ENCODE data around the gene TPRG1L.

The TPRG1L gene

DNA sequence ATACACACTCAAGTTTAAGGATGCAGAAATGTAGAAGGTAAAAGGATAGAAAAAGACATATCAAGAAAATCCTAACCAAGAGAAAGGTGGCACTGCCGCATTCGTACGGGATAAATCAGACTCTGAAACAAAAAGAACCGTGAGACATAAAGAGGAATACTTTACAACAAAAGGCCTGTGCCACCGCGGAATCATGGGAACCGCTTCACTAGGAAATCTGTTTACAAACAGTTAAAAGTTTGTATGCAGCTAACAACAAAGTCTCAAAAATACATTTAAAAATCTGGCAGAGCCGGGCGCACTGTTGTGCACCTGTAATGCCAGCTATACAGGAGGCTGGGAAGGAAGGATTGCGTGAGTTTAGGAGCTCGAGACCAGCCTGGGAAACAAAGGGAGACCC is 17.0 kb downstream of the TPRG1L start:
- DNase-seq (ENCODE audit: extremely low read depth in 1 of 2, low read depth in 1 of 2): no peak

DNA sequence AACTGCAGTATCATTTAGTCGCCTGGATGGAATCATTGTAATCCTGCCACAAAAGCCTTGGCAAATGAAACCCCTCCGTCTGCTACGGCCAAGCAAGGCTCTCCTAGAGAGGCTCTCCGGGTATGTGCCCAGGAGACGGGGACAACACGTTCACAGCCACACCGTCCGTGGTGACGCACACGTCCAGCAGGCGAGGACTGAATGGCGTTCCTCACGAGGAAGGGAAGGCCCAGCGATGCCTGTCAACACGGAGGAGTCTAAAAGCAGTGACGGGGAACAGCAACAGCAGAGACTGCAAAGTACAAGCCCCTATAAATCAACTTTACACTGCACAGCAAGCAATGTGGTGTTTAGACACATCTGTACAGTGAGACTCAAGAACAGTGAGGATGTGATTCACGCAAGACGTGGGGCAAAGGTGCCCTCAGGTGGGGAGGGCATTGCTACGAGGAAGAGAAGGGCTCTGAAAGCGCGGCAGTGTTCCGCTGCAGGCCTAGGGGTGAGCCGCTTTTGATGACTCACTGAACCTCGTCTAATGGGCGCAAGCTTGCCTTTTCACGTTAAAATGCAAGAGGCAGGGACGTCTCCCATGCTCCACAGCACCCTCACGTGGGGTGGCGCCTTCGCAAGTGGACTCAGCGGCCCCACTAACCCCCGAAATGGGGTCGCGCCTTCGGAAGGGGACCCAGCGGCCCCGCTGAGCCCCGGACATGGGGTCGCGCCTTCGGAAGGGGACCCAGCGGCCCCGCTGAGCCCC is 18.3 kb downstream of the TPRG1L start:
- no peak for DNase-seq (ENCODE audit: extremely low read depth in 1 of 2, low read depth in 1 of 2)

DNA sequence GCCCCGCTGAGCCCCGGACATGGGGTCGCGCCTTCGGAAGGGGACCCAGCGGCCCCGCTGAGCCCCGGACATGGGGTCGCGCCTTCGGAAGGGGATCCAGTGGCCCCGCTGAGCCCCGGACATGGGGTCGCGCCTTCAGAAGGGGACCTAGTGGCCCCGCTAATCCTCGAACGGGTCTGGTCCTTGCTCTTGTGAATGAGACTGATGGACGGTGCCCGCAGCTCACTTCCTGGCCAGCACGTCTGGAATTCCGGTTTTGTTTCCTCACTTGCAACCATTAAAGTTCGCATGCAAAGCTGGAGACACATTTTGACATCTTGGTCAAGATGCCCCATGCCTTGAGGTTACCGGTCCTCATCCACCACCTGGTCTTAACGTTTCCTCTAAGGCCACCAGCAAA is 19.5 kb downstream of the TPRG1L start:
- no peak for DNase-seq (ENCODE audit: extremely low read depth in 1 of 2, low read depth in 1 of 2)

DNA sequence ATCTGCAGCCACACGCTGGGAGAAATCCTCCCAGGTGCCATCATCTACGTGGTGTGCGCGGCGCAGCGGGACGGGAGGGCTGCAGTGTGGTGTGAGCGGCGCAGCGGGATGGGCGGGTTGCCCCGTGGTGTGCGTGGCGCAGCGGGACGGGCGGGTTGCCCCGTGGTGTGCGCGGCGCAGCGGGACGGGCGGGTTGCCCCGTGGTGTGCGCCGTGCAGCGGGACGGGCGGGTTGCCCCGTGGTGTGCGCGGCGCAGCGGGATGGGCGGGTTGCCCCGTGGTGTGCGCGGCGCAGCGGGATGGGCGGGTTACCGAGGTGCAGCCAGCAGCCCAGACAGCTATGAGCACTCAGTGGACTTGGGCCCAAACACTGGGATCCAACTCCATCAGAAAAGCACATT is 20.4 kb downstream of the TPRG1L start:
- no peak for DNase-seq (ENCODE audit: extremely low read depth in 1 of 2, low read depth in 1 of 2)

DNA sequence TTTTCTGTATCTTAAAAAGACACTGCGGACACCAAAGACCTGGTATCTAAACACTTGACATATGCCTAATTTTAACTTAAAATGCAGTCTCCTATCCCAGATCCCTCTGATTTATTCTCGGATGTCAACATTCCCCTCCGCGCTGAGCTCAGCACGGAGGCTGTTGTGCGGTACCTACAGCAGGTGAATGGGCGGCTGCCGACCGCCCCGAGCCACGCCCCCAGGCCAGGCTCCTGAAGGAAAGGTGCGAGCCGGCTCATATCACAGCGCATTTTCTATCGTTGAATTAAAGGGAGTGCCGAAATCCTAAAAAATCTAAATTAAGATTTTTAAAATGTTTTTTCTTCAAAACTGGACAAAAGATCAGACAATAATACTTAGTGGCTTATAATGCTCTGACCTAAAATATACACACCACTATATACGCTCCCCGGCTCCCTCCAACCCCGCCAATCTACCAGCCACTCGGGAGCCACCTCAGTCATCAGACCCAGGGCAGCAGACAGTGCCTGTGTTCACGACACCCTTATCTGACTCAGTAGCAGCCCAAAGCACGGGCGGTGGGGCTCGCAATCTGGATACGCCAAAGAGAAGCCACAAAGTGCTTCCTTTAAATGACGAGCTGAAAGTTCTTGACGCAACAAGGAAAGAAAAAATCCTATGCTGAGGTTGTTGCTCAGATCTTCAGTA is 21.0 kb downstream of the TPRG1L start:
- no peak for DNase-seq (ENCODE audit: extremely low read depth in 1 of 2, low read depth in 1 of 2)

DNA sequence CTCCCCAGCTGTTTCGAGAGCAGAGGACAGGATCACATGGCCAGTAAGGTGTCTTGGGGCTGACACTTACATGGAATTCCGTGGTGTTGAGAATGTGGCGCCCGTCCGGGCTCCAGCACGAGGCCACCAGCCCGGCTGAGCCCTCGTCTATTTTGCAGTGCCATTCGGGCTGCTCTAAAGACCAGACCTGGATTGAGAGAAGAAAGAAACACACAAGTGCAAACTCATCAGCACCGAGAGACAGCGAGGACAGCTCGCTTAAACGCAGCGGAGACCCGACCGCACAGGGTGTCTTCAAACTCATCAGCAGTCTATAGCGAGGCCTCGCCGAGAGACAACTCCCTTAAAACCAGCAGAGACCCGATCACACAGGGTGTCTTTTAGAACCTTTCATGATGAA is 21.8 kb downstream of the TPRG1L start:
- no peak for DNase-seq (ENCODE audit: extremely low read depth in 1 of 2, low read depth in 1 of 2)

DNA sequence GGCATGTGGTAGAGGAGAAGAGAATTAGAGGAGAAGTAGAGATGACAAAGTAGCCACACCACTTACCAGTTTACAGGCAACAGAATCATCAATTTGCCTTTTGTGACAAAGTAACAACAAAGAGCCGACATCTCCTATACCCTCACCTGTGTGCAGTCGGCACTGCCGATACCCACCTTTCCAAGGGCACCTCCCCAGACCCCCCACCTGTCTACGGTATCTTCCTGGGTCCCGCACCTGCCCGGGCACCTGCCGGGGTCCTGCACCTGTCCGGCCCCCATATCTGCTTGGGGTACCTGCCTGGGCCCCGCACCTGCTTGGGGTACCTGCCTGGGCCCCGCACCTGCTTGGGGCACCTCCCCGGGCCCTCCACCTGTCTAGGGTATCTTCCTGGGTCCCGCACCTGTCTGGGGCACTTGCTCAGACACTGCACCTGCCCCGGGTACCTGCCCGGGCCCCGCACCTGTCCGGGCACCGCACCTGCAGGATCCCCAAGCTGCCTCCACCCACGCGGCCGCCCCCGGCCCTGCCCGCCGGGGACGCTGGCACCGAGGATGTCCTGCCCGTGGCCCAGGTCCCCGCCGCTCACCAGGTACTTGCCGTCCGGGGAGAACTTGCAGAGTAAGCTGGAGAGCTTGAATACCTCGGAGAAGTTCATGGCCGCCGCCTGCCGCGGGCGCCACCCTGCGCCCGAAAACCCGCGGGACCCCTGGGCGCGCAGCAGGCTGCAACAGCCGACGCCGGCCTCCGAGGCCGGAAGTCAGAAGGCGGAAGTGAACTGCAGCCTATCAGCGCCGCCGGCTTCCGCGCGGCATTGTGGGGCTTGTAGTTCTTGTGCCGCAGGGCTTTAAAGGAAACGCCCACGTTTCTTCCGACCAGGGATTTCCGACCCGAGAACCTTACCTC is 24.8 kb downstream of the TPRG1L start, which contains the start of gene WRAP73:
WRAP73 (minus strand) TSS at position 762 of the 906 bp plus-strand sequence; CDS start at position 658, 104 bp downstream.
- peak; percentile 77 to 90 for DNase-seq (ENCODE audit: extremely low read depth in 1 of 2, low read depth in 1 of 2)

DNA sequence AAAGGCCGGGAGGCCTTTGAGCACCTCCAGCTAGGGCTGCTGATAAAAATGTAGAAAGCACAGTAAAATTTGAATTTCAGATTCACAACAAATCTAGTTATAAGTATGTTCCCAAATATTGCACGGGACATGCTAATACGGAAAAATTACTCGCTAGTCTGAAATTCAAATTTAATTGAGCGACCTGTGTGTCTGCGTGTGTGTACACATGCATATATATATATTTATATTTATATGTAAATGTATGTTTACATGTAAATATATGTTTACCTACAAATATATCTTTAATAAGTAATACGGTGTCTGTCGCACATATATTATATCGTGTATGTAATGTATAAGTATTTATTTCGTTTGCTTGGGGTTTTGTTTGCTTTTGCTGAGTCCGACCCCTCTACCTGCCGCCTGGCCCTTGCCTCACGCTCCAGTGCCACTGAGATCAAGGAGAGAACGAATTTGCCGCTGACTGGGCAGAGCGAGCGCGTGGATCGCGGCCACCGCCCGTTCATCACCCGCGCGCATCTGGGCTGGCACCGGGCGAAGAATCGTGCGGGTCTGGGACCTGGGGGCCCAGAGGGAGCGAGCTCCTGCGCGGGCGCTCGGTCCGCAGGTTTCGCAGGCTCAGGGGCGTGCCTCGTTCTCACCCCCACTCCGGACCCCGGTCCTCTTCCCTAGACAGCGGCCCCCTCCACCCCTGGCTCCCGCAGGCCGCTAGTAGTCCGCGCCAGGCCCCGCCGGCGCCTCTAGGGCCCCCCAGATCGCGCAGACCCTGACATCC is 25.6 kb downstream of the TPRG1L start:
- no peak for DNase-seq (ENCODE audit: extremely low read depth in 1 of 2, low read depth in 1 of 2)

DNA sequence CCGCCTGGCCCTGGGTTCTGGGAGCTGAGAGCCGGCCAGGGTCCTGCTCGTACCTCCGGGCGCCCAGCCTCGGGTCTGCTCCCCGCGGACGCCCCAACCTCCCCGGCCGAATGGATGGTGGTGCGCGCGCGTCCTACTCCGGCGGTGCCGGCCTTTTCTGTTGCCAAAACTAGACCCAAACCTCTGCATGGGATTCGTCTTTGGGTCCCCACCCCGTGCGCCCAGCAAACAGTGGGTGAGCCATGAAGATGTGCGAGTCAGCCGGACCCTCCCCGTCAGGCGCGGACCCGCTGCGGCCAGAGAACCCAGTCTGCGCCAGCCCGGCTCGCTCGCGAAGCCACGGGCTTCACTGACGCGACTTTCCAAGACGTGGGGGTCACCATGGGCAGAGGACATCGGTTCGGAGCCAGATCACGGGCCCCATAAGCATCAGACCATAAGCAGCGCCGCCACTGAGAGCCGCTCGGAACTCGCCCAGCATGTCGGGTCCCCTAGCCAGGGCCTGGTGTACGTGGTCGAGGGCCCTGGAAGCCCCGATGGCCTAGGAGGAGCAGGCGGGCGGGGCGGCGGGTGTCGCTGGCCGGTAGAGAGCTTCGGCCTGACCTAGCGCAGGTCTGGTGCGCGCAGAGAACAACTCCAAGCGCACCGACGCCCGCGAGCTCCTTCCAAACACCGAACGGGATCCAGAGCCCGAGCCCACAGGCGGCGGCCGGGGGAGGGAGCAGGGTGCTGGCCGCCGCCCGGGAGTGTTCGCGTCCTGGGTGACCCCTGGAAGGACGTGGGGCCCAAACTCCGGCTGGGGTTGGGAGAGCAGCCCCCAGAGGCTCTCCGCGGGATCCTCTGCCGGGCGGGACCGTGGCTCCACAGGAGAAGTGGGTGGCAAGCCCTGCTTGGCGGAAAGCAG is 26.5 kb downstream of the TPRG1L start:
- DNase-seq (ENCODE audit: extremely low read depth in 1 of 2, low read depth in 1 of 2): no peak

DNA sequence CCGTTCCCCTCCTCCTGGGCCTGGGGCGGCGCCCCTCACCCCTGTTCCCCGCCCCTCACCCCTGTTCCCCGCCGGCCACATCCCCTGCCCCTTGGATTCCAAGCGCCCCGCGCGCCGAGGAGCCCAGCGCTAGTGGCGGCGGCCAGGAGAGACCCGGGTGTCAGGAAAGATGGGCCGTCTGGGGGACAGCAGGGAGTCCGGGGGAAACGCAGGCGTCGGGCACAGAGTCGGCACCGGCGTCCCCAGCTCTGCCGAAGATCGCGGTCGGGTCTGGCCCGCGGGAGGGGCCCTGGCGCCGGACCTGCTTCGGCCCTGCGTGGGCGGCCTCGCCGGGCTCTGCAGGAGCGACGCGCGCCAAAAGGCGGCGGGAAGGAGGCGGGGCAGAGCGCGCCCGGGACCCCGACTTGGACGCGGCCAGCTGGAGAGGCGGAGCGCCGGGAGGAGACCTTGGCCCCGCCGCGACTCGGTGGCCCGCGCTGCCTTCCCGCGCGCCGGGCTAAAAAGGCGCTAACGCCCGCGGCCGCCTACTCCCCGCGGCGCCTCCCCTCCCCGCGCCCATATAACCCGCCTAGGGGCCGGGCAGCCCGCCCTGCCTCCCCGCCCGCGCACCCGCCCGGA is 27.2 kb downstream of the TPRG1L start, which contains the start of gene TP73:
TP73 (plus strand) TSS at position 587 of the 618 bp plus-strand sequence. CDS start 29,850 bp downstream, outside the sequence.
- no peak for DNase-seq (ENCODE audit: extremely low read depth in 1 of 2, low read depth in 1 of 2)

DNA sequence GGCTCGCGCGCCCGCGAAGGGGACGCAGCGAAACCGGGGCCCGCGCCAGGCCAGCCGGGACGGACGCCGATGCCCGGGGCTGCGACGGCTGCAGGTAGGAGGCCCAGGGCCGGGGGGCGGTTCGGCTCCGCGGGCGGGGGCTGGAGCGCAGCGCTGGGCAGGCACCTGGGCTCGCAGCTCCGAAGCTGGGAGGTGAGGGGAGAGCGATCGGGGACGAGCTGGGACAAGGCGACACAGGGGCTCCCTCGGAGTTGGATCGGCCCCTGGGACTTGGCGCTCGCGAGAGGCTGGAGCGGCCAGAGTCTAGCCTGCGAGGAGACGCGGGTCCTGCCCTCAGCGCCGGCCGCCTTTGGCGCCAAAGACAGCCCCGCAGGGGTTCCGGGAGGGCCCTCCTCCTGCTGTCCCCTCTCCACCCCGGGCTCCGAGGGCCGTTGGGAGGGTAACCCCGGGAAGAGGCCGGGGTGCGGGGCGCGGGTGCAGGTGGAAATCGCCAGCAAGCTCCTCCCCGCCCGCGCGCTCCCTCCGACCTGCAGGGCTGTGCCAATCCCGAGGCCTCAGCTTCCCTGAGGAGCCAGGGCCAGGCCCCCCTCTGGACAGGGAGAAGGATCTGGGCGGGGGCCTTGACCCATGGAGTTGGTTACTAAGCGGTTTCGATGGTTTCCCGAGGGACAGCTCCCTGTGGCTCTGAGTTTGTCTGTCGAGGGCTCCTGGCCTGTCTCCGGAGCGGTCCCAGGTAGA is 27.9 kb downstream of the TPRG1L start:
- DNase-seq (ENCODE audit: extremely low read depth in 1 of 2, low read depth in 1 of 2): no peak

DNA sequence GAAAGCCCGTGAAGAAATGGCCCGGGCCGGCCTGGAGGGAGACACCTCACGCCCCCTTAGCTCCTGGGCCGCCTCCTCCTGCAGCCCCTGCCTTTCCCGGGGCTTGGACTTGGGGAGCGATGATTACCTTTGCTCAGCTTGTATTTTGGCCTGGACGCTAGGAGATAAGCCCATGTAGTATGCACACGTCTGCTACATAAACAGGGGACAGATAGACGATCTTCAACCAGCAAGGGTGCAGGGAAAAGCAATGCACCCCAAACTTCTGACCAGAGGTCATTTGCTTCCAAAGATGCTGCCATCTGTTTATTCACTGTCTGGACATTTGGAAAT is 28.4 kb downstream of the TPRG1L start:
- no peak for DNase-seq (ENCODE audit: extremely low read depth in 1 of 2, low read depth in 1 of 2)

DNA sequence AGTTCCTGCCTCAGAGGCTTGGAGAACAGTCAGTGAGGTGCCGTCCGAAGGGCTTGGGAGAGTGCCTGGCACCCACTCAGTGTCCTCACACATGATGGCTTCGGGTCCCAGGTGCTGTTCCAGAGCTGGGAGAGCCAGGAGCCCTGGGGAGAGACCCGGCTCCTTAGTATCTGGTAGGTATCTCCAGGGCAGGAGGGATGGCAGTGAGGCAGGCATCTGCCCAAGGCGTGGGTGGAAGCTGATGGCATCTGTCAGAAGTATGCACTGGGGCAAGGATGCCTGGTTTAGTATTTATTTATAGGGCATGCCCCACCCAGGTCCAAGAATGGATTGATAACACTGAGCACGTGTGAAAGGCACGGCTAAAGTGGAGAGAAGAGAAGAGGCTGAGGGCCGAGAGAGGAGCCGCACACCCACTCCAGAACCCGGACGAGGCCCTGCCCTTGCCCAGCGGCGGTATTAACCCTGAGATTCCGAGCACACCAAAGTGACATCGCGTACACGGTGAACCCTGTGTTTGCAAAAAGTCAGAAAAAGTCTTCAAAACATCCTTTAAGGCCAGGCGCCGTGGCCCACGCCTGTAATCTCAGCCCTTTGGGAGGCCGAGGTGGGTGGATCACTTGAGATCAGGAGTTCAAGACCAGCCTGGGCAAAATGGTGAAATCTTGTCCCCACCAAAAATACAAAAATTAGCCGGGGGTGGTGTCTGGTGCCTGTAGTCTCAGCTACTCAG is 29.9 kb downstream of the TPRG1L start:
- DNase-seq (ENCODE audit: extremely low read depth in 1 of 2, low read depth in 1 of 2): no peak

DNA sequence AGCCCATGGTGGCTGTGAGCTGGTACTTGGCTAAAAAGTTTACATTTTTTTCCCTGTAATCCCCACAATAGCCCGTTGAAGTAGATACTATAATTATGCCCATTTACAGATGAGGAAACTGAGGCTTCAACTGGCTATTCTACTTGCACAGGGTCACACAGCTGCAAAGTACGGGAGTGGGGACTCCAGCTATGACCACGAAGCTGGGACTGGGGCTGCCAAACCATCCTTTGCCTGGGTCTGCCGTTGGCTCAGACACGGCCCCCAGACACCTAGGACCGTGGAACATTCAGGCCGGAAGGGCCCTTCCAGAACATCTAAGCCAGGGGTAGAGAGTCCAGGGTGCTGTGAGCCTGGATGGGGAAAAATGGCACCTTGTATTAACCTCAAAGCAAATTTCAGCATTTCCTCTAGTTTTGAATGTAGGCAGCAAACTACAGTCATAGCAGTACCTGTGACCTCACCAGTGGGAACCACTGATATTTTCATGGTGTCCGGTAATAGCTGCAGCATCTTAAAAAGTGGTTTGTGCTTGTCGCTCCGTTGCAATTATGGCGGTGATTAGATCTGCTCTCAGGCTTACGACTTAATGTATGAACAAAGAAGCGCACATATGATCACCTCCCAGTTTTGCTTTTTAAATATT is 31.8 kb downstream of the TPRG1L start:
- no peak for DNase-seq (ENCODE audit: extremely low read depth in 1 of 2, low read depth in 1 of 2)

DNA sequence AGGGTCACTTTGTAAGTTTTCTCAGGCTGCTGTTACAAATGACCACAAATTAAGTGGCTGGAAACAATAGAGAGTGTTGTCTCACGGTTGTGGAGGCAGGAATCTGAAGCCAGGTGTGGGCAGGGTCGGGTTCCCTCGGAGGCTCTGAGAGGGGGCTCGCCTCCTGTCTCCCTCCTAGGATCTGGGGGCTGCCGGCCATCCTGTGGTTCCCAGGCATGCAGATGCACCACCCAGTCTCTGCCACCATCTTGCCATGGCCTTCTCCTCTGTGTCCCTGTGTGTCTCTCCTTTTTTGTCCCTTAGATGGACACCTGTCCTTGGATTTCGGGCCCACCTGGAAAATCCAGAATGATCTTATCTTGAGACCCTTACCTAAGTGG is 32.3 kb downstream of the TPRG1L start:
- DNase-seq (ENCODE audit: extremely low read depth in 1 of 2, low read depth in 1 of 2): no peak

DNA sequence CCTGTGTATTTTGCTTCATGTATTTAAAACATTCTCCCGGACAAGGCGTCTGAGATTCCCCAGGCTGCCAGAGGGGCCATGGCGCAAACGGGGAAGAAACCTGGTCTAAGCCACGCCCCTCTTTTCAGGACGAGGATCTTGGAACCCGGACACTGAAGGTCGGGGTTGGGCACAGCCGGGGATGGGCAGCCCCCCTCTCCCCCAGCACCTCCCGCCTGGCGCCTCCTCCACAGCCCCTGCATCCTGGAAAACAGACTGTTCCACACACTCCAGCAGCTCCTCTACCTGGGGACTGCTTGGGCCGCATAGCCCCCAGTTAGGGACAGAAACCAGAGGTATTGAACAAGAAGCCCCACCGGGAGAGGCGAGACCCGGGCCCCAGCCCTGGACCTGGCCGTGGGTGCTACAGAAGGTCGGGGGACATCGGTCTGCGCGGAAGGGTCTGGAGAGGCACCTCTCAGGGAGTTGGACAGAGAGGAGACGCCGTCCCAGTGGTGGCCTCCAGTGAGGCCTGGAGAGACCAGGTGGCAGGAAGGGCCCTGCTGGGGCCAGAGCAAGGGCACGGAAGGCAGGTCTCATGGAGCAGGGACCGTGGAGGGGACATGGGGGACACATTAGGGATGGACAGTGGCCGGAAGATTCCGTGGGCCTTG is 32.9 kb downstream of the TPRG1L start:
- no peak for DNase-seq (ENCODE audit: extremely low read depth in 1 of 2, low read depth in 1 of 2)

DNA sequence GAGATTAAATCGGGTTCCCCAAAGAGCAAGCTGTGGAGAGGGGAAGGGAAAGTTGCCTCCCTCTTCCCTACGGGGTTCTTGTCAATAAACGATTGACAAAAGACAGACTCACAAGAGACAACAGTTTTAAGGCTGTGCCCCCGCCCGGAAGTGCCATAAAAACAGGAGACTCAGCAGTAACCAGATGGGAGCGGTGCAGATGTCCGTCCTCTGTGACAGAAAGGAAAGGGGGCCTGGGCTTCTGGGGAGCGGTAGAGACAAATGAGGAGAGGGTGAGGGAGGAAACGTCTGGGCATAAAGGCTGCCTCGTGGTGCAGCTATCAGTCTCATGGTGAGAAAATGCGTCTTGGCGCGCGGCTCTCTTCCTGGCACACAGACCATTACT is 33.4 kb downstream of the TPRG1L start:
- no peak for DNase-seq (ENCODE audit: extremely low read depth in 1 of 2, low read depth in 1 of 2)
